Activated T-helper 1 cell treated with anti-CD3 and anti-CD28 coated beads, Interleukin-2, amount 50 U/mL, for 16 hours (primary cell): ENCODE data around the gene LRRTM4.
"Not testable (repeated sequence)": the region's sequence is repeated elsewhere in the genome, so short reads cannot be mapped to it uniquely, and the experiment has no call there.

Experiments used
- DNase-seq, 2 donors: peaks; one replicate each; pipeline ENCODE4 v3.0.0-alpha.2; 2020; ENCODE audit warnings: low read depth in 1 of 2, low spot score in 1 of 2

LRRTM4 gene

GRCh38 chr2:77087987-77088414 is 434.2 kb downstream of the LRRTM4 start:
- DNase-seq = no peak

DNA sequence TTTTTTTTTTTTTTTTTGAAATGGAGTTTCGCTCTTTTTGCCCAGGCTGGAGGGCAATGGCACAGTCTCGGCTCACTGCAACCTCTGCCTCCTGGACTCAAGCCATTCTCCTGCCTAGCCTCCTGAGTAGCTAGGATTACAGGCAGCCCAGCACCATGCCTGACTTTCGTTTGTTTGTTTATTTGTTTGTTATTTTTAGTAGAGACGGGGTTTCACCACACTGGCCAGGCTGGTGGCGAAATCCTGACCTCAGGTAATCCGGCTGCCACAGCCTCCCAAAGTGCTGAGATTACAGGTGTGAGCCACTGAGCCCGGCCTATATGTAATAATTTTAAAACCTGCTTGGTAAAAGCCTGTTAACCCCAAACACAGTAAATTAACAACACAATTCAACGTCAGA is 435.7 kb downstream of the LRRTM4 start:
- no peak for DNase-seq

GRCh38 chr2:77086051-77086450 is 436.1 kb downstream of the LRRTM4 start:
- DNase-seq = no peak

DNA sequence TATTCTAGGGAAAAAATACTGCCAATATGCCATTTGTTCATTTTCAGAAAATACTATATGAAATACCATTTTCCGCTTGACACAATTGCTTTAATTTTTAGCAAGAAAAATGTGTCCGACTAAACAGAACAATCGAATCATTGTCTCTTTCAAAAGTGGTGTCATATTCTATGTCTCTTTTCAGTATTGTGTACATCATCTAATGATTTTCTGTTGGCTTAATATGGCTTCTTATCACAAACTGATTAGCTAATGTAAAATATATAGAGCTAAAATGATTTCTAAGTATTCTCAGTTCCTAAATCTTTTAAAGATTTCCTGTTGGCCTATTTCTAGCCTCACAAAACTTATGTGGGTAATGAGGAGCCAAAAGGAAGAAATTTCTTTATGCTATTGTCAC is 436.6 kb downstream of the LRRTM4 start:
- no peak for DNase-seq

DNA sequence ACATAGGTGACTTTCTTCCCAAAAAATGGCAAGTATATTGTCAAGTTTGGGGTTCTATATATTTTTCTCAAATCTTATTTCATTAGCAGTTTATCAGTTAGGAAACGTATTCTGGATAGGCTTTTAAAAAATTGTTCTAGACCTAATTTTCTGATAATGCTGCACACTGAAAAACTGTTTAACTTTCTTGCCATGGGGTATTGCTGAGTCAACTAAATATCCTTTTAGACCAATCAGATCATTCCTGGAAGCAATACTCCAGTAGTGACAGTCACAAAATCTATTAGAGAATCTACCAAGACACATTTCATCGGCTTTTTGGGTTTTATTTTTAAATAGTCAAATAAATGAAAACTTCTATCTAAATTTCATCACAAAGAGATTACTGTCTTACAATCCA is 440.6 kb downstream of the LRRTM4 start:
- no peak for DNase-seq

DNA sequence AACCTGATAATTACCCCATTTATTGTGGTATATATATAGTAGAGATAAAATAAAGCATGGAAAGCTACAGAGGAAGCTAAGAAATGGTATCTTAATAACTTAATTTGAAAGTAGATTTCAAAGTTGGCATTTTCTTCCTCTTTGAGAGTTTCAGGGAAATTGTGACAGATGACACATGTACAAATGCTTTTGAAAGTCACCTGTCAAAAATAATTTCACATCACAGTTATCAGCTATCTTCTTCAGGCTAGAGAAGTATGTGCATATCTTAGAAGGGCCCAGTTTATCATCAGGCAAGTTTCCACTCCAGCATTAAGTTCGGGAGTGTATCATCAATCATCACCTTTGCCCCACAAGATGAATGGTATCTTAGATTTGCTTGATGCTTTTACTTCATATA is 457.9 kb downstream of the LRRTM4 start:
- DNase-seq = no peak

DNA sequence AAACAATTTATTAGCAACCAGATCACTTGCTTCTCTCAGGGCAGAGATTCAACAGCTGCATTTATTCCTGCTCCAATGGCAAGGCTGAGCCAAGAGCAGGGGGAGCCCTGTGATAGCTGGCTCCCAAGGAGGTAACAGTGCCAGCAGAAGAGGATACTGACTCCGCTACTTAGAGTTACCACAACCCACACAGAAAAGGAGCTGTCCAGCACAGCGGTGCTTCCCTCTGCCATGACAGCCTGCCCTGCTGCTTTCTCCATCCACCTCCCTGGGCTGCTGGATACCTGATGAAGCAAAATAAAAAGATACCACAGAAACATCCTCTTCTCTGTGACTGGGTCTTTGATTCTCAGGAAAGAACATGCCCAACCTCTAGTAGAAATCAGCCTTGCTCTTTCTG is 467.2 kb downstream of the LRRTM4 start:
- DNase-seq = no peak

DNA sequence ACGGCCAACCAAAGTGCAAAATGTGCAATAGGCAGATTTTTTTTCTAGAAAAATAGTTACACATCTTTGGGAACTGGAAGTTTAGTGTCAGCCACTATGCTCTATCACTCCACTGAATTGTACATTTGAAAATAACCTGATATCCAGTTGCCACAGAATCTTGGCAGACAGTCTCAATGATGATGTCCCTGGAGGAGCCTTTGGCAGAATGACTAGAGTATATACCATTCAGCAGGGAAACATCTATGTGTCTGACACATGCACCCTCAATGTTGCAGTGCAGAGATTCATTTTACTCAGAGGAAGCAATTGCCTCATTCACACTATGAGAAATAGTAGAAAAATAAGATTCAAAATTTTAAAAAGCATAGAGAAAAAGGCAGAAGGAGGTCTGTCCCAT is 475.8 kb downstream of the LRRTM4 start:
- no peak for DNase-seq

DNA sequence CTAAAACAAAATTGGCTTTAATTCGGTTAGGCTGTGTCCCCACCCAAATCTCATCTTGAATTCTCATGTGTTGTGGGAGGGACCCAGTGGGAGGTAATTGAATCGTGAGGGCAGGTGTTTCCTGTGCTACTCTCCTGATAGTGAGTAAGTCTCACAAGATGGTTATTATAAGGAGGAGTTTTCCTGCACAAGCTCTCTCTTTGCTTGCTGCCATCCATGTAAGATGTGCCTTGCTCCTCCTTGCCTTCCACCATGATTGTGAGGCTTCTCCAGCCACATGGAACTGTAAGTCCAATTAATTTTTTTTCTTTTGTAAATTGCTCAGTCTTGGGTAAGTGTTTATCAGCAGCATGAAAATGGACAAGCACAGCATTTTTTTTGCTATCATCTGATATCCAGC is 476.7 kb downstream of the LRRTM4 start:
- DNase-seq = not testable (repeated sequence)

DNA sequence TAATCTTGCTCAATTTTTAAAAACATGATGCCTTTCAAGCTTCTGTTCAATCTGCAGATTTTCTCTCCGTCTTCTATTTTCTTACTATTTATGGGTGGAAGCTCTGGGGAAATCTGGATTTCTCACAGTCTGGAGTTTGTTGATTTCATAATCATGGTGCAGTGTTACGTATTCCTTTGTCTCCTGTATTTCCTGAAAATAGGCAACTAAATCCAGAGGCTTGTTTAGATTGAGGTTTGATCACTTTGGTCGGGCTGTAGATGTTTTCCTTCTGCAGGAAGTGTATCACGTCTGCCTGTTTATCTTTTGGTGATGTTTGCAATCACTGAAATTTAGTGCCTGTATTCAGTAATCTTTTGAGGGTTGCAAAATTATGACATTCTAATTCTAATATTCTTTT is 487.7 kb downstream of the LRRTM4 start:
- no peak for DNase-seq

DNA sequence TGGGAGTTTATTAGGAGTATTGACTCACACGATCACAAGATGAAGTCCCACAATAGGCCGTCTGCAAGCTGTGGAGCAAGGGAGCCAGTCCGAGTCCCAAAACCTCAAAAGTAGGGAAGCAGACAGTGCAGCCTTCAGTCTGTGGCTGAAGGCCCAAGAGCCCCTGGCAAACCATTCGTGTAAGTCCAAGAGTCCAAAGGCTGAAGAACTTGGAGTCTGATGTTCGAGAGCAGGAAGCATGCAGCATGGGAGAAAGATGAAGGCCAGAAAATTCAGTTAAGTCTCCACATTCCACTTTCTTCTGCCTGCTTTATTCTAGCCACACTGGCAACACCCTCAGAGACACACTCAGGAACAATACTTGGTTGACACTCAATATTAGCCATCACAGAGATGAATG is 492.9 kb downstream of the LRRTM4 start:
- DNase-seq = not testable (repeated sequence)

GRCh38 chr2:77028032-77028600 is 494.1 kb downstream of the LRRTM4 start:
- DNase-seq = no peak

- DNase-seq = no peak
These were observed 496.5 kb downstream of the LRRTM4 start for GRCh38 chr2:77025714-77026113.

GRCh38 chr2:77021161-77021560 is 501.0 kb downstream of the LRRTM4 start:
- DNase-seq = no peak

GRCh38 chr2:77018219-77018618 is 504.0 kb downstream of the LRRTM4 start:
- no peak for DNase-seq

DNA sequence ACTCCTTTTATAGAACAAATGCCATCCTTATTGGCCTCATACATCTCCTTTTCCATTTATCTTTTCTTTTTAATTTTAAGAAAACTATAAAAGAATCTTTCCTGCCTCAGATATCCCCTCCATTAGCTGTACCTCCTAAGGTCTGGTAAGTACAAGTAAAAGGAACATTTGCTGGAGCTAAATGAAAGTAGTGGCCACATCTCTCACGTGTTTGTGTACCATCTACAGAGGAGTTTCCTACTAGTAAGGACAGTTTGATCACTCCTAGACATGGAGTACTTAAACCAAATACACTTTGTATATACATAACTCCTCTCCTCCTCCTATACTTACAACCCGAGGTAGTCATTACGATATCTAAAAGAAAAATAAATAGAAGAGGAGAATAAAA is 504.8 kb downstream of the LRRTM4 start:
- no peak for DNase-seq

DNA sequence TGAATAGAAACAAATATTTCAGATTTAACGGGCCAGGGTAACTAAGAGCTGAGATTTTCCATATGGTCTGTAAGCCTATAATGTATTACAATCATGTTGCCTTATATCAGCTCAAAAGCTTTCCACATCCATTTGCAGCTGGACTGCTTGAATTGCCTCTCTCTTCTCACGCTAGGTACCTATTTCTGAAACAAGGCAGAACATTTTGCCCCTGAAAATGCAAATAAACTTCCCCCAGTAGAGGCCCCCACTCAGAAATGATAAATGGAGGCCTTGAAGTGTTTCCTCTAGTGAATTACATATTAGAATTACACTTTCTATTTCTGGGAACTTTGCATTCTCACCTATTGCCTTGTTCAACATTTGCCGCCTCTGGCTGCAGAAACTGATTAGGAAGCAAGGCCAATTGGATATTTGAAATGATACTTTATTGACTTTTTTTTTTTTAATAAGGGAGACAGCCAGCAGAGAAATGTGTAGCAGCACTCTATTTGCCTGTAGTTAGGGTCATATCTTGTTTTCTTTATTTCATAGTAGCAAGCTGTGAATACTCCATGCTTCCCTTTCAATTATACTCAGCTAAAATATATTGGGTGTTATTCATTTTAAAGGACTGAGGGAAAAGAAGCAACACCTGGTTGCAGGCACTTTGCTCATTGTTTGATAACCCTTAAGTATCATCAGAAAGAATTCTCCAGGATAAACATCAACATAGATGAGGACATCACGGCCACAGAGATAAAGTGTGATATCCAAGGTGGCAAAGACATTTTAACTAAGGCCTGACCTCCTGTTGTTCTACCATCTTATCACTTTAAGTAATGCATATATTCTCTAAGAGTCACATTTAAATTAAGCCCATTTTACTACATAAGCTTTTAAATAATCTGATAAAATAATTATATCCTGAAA is 505.5 kb downstream of the LRRTM4 start:
- no peak for DNase-seq

- no peak for DNase-seq
These were observed 508.2 kb downstream of the LRRTM4 start for GRCh38 chr2:77013953-77014352.

DNA sequence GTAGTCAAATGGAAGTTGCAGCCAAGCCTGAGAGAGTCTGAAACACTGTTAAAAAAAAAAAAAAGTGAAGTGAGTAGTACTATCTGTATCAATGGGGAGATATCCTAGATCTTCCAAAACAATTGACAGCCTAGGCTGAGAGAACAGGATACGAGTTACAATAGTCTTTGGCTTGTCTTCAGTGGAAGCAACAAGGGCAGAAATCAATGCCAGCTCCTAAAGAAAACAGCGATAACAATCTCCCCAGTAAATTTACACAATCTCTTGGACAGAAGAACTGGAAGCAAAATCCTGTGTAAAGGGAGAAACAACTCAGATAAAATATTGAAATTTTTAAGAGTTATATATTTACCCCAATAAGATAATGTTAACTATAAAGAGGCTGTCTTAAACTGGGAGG is 508.7 kb downstream of the LRRTM4 start:
- DNase-seq = no peak

DNA sequence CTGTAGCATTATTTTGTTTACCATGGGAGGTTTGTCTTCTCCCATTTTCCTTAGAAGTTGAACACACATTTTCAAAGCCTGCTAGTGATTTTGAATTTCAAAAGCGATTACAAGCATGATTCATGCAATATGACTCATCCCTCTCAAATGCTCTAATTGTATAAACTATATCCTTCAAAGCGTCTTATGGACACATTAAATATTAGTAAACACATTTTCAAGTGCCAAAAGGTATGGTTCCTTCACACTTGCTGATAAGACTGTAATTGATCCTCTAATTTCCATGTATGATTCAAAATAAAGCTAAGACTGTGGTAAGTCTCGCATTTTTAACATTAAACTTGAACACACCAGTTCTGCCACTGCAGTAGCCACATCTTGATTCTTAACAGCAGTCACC is 512.9 kb downstream of the LRRTM4 start:
- DNase-seq = no peak

GRCh38 chr2:77008853-77009252 is 513.3 kb downstream of the LRRTM4 start:
- no peak for DNase-seq

DNA sequence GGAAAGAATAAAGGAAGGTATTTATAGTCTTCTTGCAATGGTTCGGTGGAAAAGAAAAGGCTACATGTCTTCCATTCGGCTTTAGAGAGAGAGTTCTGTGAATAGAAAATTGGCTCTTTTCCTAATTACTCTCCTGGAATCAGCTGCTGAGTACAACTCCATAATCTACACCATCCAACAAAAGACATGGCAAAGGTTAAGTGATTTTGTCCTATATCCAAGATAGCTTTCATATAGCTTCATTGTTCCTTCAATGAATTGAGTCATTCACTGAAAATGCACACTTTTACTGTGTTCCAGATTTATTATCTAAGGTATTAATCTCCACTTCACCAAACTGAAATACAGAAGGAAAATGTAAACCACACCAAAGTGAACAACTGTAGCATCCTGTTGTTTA is 514.5 kb downstream of the LRRTM4 start:
- DNase-seq = no peak

DNA sequence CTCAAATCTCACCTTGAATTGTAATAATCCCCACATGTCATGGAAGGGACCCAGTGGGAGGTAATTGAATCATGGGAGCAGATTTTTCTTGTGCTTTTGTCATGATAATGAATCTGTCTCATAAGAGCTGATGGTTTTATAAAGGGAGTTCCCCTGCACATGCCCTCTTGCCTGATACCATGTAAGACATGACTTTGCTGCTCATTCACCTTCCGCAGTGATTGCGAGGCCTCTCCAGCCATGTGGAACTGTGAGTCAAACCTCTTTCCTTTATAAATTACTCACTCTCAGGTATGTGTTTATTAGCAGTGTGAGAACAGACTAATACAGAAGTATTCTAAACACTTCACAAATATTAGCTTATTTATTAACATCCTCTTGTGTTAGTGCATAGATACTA is 516.7 kb downstream of the LRRTM4 start:
- DNase-seq = no peak
